HG02798 (cell line): Measurements from ENCODE around the gene KRTAP21-3.
"Not testable (repeated sequence)": the region's sequence is repeated elsewhere in the genome, so short reads cannot be mapped to it uniquely, and the experiment has no call there.

Experiments
- ATAC-seq: cut with Tn5 transposase; IDR thresholded peaks from one replicate; pipeline ENCODE4 v1.9.1; 2021; ENCODE audit warnings: mild to moderate bottlenecking; ENCODE audit not compliant: unreplicated experiment, poor library complexity

The KRTAP21-3 gene

GRCh38 chr21:30718239-30718909 is at the start of gene KRTAP21-3:
TSS of gene KRTAP21-3 (minus strand) at chr21:30718777. CDS start at chr21:30718759, 18 bp downstream.
- ATAC-seq = no peak

GRCh38 chr21:30760776-30761175 is 42.2 kb upstream of the KRTAP21-3 start:
- ATAC-seq = no peak

GRCh38 chr21:30758306-30758705 is 39.7 kb upstream of the KRTAP21-3 start:
- no peak for ATAC-seq

- not testable (repeated sequence) for ATAC-seq
Observed at GRCh38 chr21:30755328-30755727, 36.8 kb upstream of the KRTAP21-3 start, which contains the start of gene KRTAP21-1. TSS of gene KRTAP21-1 (minus strand) at chr21:30755428. CDS start at chr21:30755378, 50 bp downstream.

- no peak for ATAC-seq
Observed at GRCh38 chr21:30747159-30747558, 28.6 kb upstream of the KRTAP21-3 start, which contains the start of gene KRTAP21-2. TSS of gene KRTAP21-2 (minus strand) at chr21:30747259. CDS start at chr21:30747202, 57 bp downstream.

GRCh38 chr21:30740462-30740861 is 21.9 kb upstream of the KRTAP21-3 start:
- ATAC-seq = no peak

GRCh38 chr21:30733026-30733425 is 14.4 kb upstream of the KRTAP21-3 start:
- no peak for ATAC-seq

- no peak for ATAC-seq
Observed at GRCh38 chr21:30726726-30727125, 8.1 kb upstream of the KRTAP21-3 start.

GRCh38 chr21:30719401-30719800 is 824 bp upstream of the KRTAP21-3 start:
- ATAC-seq = no peak

- no peak for ATAC-seq
Observed at GRCh38 chr21:30717105-30717504, 1.5 kb downstream of the KRTAP21-3 start.

GRCh38 chr21:30714946-30715345 is 3.6 kb downstream of the KRTAP21-3 start:
- no peak for ATAC-seq

GRCh38 chr21:30714456-30714855 is 4.1 kb downstream of the KRTAP21-3 start:
- ATAC-seq = no peak

GRCh38 chr21:30713766-30714165 is 4.8 kb downstream of the KRTAP21-3 start:
- ATAC-seq = no peak

- no peak for ATAC-seq
Observed at GRCh38 chr21:30710499-30710898, 8.1 kb downstream of the KRTAP21-3 start.

GRCh38 chr21:30707409-30707808 is 11.2 kb downstream of the KRTAP21-3 start:
- ATAC-seq = no peak

- no peak for ATAC-seq
Observed at GRCh38 chr21:30695956-30696355, 22.6 kb downstream of the KRTAP21-3 start.

- no peak for ATAC-seq
Observed at GRCh38 chr21:30689822-30690221, 28.8 kb downstream of the KRTAP21-3 start.

GRCh38 chr21:30684506-30684905 is 34.1 kb downstream of the KRTAP21-3 start:
- ATAC-seq = no peak

- no peak for ATAC-seq
Observed at GRCh38 chr21:30680586-30680985, 38.0 kb downstream of the KRTAP21-3 start.

GRCh38 chr21:30676737-30677136 is 41.8 kb downstream of the KRTAP21-3 start:
- ATAC-seq = no peak

GRCh38 chr21:30674312-30674711 is 44.3 kb downstream of the KRTAP21-3 start:
- no peak for ATAC-seq

GRCh38 chr21:30672985-30673650 is 45.5 kb downstream of the KRTAP21-3 start:
- ATAC-seq = no peak
